ENCODE measurements around the gene CMTM4. TPM values are rescaled to one million over a fixed set of nuclear protein-coding genes. Genes with fewer than 3 reads are reported as not detected.
A peak's percentile ranks its signal among the peaks of the same experiment; 100 is the strongest.

CMTM4 gene
- total RNA-seq, 1 donor from 2014 or later: 82.3 TPM

GRCh38 chr16:66699898-66700297 lies 3.4 kb upstream of the CMTM4 start:
- no peak for DNase-seq (ENCODE audit: low spot score, unreplicated experiment)
- H3K4me1 Mint-ChIP-seq (ENCODE audit: low read depth): peaks cover 6% of the 10 kb centered on the region
- no peak overlapping the region for H3K27ac Mint-ChIP-seq
- no peak overlapping the region for H3K4me3 Mint-ChIP-seq (ENCODE audit: low read depth)
- no peaks in the 10 kb centered on the region for H3K9me3 Mint-ChIP-seq (ENCODE audit: low read depth)
- no peak for TF ChIP-seq CTCF (IDR thresholded peaks at IDR 0.05; ENCODE audit: unreplicated experiment)
- peaks cover 13% of the 10 kb centered on the region for H3K27me3 Mint-ChIP-seq
- H3K36me3 Mint-ChIP-seq (ENCODE audit: insufficient read depth): no peaks in the 10 kb centered on the region

GRCh38 chr16:66698046-66698445 lies 1.5 kb upstream of the CMTM4 start:
- Mint-ChIP-seq H3K27ac (no peak overlapping the region), H3K27me3 (peaks cover 10% of the 10 kb centered on the region), H3K4me1 (ENCODE audit: low read depth) (peaks cover 18% of the 10 kb centered on the region), H3K36me3 (ENCODE audit: insufficient read depth) (peaks cover 2% of the 10 kb centered on the region), H3K4me3 (ENCODE audit: low read depth) (peak overlapping the region; percentile 46), H3K9me3 (ENCODE audit: low read depth) (no peaks in the 10 kb centered on the region)
- TF ChIP-seq CTCF (IDR thresholded peaks at IDR 0.05; ENCODE audit: unreplicated experiment): no peak
- DNase-seq (ENCODE audit: low spot score, unreplicated experiment): no peak

- Mint-ChIP-seq H3K4me3 (ENCODE audit: low read depth) (peak overlapping the region; percentile 82), H3K36me3 (ENCODE audit: insufficient read depth) (peaks cover 2% of the 10 kb centered on the region), H3K4me1 (ENCODE audit: low read depth) (peaks cover 18% of the 10 kb centered on the region), H3K27ac (peak overlapping the region; percentile 81), H3K27me3 (peaks cover 9% of the 10 kb centered on the region), H3K9me3 (ENCODE audit: low read depth) (no peaks in the 10 kb centered on the region)
- DNase-seq (ENCODE audit: low spot score, unreplicated experiment): peak; percentile 46
- no peak for TF ChIP-seq CTCF (IDR thresholded peaks at IDR 0.05; ENCODE audit: unreplicated experiment)
Measured at GRCh38 chr16:66695935-66696668, 441 bp downstream of the CMTM4 start.

- Mint-ChIP-seq H3K4me3 (ENCODE audit: low read depth) (peak overlapping the region; percentile 82), H3K36me3 (ENCODE audit: insufficient read depth) (peaks cover 2% of the 10 kb centered on the region), H3K9me3 (ENCODE audit: low read depth) (no peaks in the 10 kb centered on the region), H3K27me3 (peaks cover 9% of the 10 kb centered on the region), H3K27ac (peak overlapping the region; percentile 81), H3K4me1 (ENCODE audit: low read depth) (peaks cover 22% of the 10 kb centered on the region)
- DNase-seq (ENCODE audit: low spot score, unreplicated experiment): no peak
- no peak for TF ChIP-seq CTCF (IDR thresholded peaks at IDR 0.05; ENCODE audit: unreplicated experiment)
Measured at GRCh38 chr16:66695471-66695934, 1.0 kb downstream of the CMTM4 start.

GRCh38 chr16:66693149-66693548 lies 3.4 kb downstream of the CMTM4 start:
- H3K4me3 Mint-ChIP-seq (ENCODE audit: low read depth): no peak overlapping the region
- peak overlapping the region; percentile 79 for H3K27ac Mint-ChIP-seq
- H3K4me1 Mint-ChIP-seq (ENCODE audit: low read depth): peaks cover 31% of the 10 kb centered on the region
- no peaks in the 10 kb centered on the region for H3K9me3 Mint-ChIP-seq (ENCODE audit: low read depth)
- TF ChIP-seq CTCF (IDR thresholded peaks at IDR 0.05; ENCODE audit: unreplicated experiment): no peak
- peaks cover 4% of the 10 kb centered on the region for H3K27me3 Mint-ChIP-seq
- DNase-seq (ENCODE audit: low spot score, unreplicated experiment): no peak
- peaks cover 2% of the 10 kb centered on the region for H3K36me3 Mint-ChIP-seq (ENCODE audit: insufficient read depth)

Measured in progenitor cell of endocrine pancreas (in vitro differentiated cells).